Effector memory CD4-positive, alpha-beta T cell (primary cell): ENCODE measurements around the gene HSD11B1.

Experiments used
- DNase-seq, 3 donors: peaks; one replicate each; pipeline ENCODE4 v3.0.0-alpha.2; 2020
- H3K27ac ChIP-seq: 2 replicates; pipeline ENCODE4 v1.7.0; 2013; ENCODE audit warnings: mild to moderate bottlenecking, low read length, moderate library complexity; ENCODE audit not compliant: insufficient read depth, poor library complexity, severe bottlenecking
- H3K27me3 ChIP-seq: replicated peaks from 2 replicates; pipeline ENCODE4 v1.7.0; 2013; ENCODE audit warnings: mild to moderate bottlenecking, low read length; ENCODE audit not compliant: insufficient read depth, control insufficient read depth, poor library complexity, severe bottlenecking
- H3K36me3 ChIP-seq: 2 replicates; pipeline ENCODE4 v1.7.0; 2013; ENCODE audit warnings: mild to moderate bottlenecking, low read length, moderate library complexity; ENCODE audit not compliant: control insufficient read depth, insufficient read depth
- H3K4me1 ChIP-seq: 2 replicates; pipeline ENCODE4 v1.7.0; 2013; ENCODE audit warnings: low read length, mild to moderate bottlenecking; ENCODE audit not compliant: control insufficient read depth, insufficient read depth, poor library complexity, severe bottlenecking
- H3K4me3 ChIP-seq: 2 replicates; pipeline ENCODE4 v1.7.0; 2013; ENCODE audit warnings: low read length, low read depth, mild to moderate bottlenecking; ENCODE audit not compliant: insufficient read depth, poor library complexity, severe bottlenecking
- H3K9me3 ChIP-seq: 2 replicates; pipeline ENCODE4 v1.7.0; 2013; ENCODE audit warnings: mild to moderate bottlenecking, low read length, moderate library complexity; ENCODE audit not compliant: control insufficient read depth

Gene HSD11B1

GRCh38 chr1:209707308-209707707 lies 2.7 kb downstream of the HSD11B1 start:
- Histone ChIP-seq H3K9me3 (no peaks in the 10 kb centered on the region), H3K27me3 (no peaks in the 10 kb centered on the region), H3K4me1 (no peaks in the 10 kb centered on the region), H3K27ac (no peak overlapping the region), H3K36me3 (no peaks in the 10 kb centered on the region), H3K4me3 (no peak overlapping the region)
- no peak for DNase-seq

GRCh38 chr1:209708297-209708696 lies 3.7 kb downstream of the HSD11B1 start:
- Histone ChIP-seq H3K4me3 (no peak overlapping the region), H3K27ac (no peak overlapping the region), H3K36me3 (no peaks in the 10 kb centered on the region)

GRCh38 chr1:209710093-209710492 lies 5.4 kb downstream of the HSD11B1 start:
- Histone ChIP-seq H3K27me3 (no peaks in the 10 kb centered on the region), H3K36me3 (no peaks in the 10 kb centered on the region), H3K4me1 (no peaks in the 10 kb centered on the region), H3K4me3 (no peak overlapping the region), H3K9me3 (no peaks in the 10 kb centered on the region), H3K27ac (no peak overlapping the region)
- no peak for DNase-seq

More at GRCh38 chr1:209708297-209708696, 3.7 kb downstream of the HSD11B1 start:
- H3K4me1 ChIP-seq = no peaks in the 10 kb centered on the region
- no peaks in the 10 kb centered on the region for H3K9me3 ChIP-seq
- no peaks in the 10 kb centered on the region for H3K27me3 ChIP-seq
- DNase-seq = no peak

GRCh38 chr1:209710847-209711246 lies 6.2 kb downstream of the HSD11B1 start:
- Histone ChIP-seq H3K27me3 (no peaks in the 10 kb centered on the region), H3K9me3 (no peaks in the 10 kb centered on the region), H3K4me3 (no peak overlapping the region), H3K27ac (no peak overlapping the region), H3K4me1 (no peaks in the 10 kb centered on the region), H3K36me3 (no peaks in the 10 kb centered on the region)
- DNase-seq = no peak

- no peak overlapping the region for H3K4me3 ChIP-seq
- no peak for DNase-seq
- no peaks in the 10 kb centered on the region for H3K36me3 ChIP-seq
- no peak overlapping the region for H3K27ac ChIP-seq
- no peaks in the 10 kb centered on the region for H3K9me3 ChIP-seq
- H3K4me1 ChIP-seq = no peaks in the 10 kb centered on the region
- no peaks in the 10 kb centered on the region for H3K27me3 ChIP-seq
These were observed 9.7 kb downstream of the HSD11B1 start for GRCh38 chr1:209714338-209714737.

- no peak for DNase-seq
- no peaks in the 10 kb centered on the region for H3K9me3 ChIP-seq
- H3K4me3 ChIP-seq = no peak overlapping the region
- H3K36me3 ChIP-seq = no peaks in the 10 kb centered on the region
- no peaks in the 10 kb centered on the region for H3K4me1 ChIP-seq
- no peak overlapping the region for H3K27ac ChIP-seq
- no peaks in the 10 kb centered on the region for H3K27me3 ChIP-seq
These were observed 10.7 kb downstream of the HSD11B1 start for GRCh38 chr1:209715314-209715713.

GRCh38 chr1:209717818-209718217 lies 13.2 kb downstream of the HSD11B1 start:
- DNase-seq = no peak
- Histone ChIP-seq H3K9me3 (no peaks in the 10 kb centered on the region), H3K36me3 (no peaks in the 10 kb centered on the region), H3K4me1 (no peaks in the 10 kb centered on the region), H3K4me3 (no peak overlapping the region), H3K27me3 (no peaks in the 10 kb centered on the region), H3K27ac (no peak overlapping the region)

GRCh38 chr1:209720326-209720725 lies 15.7 kb downstream of the HSD11B1 start:
- no peak overlapping the region for H3K27ac ChIP-seq
- no peak for DNase-seq
- no peaks in the 10 kb centered on the region for H3K36me3 ChIP-seq
- no peaks in the 10 kb centered on the region for H3K27me3 ChIP-seq
- H3K9me3 ChIP-seq = no peaks in the 10 kb centered on the region
- H3K4me1 ChIP-seq = no peaks in the 10 kb centered on the region
- no peak overlapping the region for H3K4me3 ChIP-seq

GRCh38 chr1:209720826-209721225 lies 16.2 kb downstream of the HSD11B1 start:
- no peaks in the 10 kb centered on the region for H3K4me1 ChIP-seq
- DNase-seq = no peak
- H3K9me3 ChIP-seq = no peaks in the 10 kb centered on the region
- H3K36me3 ChIP-seq = no peaks in the 10 kb centered on the region
- H3K27ac ChIP-seq = no peak overlapping the region
- no peaks in the 10 kb centered on the region for H3K27me3 ChIP-seq
- no peak overlapping the region for H3K4me3 ChIP-seq

GRCh38 chr1:209721323-209721722 lies 16.7 kb downstream of the HSD11B1 start:
- H3K4me1 ChIP-seq = no peaks in the 10 kb centered on the region
- H3K36me3 ChIP-seq = no peaks in the 10 kb centered on the region
- no peaks in the 10 kb centered on the region for H3K27me3 ChIP-seq
- H3K4me3 ChIP-seq = no peak overlapping the region
- H3K27ac ChIP-seq = no peak overlapping the region
- DNase-seq = no peak
- H3K9me3 ChIP-seq = no peaks in the 10 kb centered on the region

GRCh38 chr1:209723265-209723664 lies 18.6 kb downstream of the HSD11B1 start:
- H3K27ac ChIP-seq = no peak overlapping the region
- H3K9me3 ChIP-seq = no peaks in the 10 kb centered on the region
- no peaks in the 10 kb centered on the region for H3K27me3 ChIP-seq
- H3K36me3 ChIP-seq = no peaks in the 10 kb centered on the region
- H3K4me1 ChIP-seq = no peaks in the 10 kb centered on the region
- no peak for DNase-seq
- H3K4me3 ChIP-seq = no peak overlapping the region
